B cell (primary cell): ENCODE results near the gene MLH3.

Source experiments
- EZH2 ChIP-seq: IDR thresholded peaks from 2 replicates; pipeline ENCODE4 v1.6.1; 2012; ENCODE audit warnings: borderline replicate concordance, low read depth, mild to moderate bottlenecking, moderate library complexity, low read length; ENCODE audit not compliant: insufficient read depth, poor library complexity, severe bottlenecking
- TF ChIP-seq, protein P1 (sequence below): fragments of 200-600 bp; IDR thresholded peaks from one replicate; pipeline ENCODE4 v1.8.0; 2022; ENCODE audit warnings: antibody characterized with exemption, mild to moderate bottlenecking

DNA sequence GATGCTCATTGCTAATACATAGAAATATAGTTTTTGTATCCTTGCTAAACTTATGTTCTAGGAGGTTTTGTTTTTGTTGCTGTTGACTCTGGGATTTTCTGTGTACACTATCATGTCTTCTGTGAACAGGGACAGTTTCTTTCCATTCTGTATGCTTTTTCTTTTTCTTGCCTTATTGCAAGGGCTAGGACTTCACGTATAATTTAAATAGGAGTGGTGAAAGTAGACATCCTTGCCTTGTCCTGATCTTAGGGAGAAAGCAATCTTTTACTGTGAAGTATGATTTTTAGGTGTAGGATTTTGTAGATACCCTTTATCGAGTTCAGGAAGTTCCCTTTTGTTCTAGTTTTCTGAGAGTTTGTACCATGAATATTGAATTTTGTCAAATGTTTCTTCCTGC lies 50.0 kb downstream of the MLH3 start:
- TF ChIP-seq, protein P1, sequence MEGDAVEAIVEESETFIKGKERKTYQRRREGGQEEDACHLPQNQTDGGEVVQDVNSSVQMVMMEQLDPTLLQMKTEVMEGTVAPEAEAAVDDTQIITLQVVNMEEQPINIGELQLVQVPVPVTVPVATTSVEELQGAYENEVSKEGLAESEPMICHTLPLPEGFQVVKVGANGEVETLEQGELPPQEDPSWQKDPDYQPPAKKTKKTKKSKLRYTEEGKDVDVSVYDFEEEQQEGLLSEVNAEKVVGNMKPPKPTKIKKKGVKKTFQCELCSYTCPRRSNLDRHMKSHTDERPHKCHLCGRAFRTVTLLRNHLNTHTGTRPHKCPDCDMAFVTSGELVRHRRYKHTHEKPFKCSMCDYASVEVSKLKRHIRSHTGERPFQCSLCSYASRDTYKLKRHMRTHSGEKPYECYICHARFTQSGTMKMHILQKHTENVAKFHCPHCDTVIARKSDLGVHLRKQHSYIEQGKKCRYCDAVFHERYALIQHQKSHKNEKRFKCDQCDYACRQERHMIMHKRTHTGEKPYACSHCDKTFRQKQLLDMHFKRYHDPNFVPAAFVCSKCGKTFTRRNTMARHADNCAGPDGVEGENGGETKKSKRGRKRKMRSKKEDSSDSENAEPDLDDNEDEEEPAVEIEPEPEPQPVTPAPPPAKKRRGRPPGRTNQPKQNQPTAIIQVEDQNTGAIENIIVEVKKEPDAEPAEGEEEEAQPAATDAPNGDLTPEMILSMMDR: no peak
- no peak for TF ChIP-seq EZH2
